ENCODE measurements around the gene GJA3.
A peak's percentile ranks its signal among the peaks of the same experiment; 100 is the strongest.

Gene GJA3

DNA sequence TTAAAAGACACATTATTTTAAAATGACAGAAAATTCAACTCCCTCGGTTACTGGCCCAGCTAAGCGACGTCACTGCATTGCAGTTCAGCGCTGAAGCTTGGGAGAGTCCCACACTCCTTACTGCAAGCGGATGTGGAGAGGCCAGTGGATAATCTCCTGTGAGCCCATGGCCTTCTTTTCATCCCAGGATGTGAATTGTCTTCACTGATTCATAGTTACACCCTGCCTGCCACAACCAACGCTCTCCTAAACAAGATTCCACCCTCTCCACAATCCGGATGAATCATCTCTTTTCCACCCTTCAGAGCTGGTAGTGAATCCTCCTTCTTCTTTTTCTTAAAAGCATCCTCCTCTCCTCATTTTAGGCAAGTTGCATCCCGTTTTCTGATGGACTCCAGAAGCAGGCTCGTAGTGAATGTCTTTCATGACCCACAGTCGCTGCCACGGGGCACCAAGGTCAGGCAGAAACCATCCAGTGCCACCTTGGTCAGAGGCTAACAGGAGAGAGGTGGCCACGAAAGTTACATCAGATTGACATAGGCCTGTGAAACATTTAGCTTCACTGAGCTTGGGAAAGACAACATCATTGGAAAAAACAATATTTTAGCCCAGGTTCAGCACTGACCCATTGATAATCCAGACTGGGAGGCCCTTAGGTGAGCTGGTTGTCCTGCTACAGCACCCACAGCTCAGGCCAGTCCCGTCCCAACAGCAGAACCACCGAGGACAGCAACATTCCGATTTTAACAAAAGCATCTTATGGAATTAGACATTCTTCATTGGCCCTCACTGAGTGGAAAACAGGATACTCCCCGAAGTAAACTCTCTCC is 29.8 kb upstream of the GJA3 start:
- TF ChIP-seq, protein P1, sequence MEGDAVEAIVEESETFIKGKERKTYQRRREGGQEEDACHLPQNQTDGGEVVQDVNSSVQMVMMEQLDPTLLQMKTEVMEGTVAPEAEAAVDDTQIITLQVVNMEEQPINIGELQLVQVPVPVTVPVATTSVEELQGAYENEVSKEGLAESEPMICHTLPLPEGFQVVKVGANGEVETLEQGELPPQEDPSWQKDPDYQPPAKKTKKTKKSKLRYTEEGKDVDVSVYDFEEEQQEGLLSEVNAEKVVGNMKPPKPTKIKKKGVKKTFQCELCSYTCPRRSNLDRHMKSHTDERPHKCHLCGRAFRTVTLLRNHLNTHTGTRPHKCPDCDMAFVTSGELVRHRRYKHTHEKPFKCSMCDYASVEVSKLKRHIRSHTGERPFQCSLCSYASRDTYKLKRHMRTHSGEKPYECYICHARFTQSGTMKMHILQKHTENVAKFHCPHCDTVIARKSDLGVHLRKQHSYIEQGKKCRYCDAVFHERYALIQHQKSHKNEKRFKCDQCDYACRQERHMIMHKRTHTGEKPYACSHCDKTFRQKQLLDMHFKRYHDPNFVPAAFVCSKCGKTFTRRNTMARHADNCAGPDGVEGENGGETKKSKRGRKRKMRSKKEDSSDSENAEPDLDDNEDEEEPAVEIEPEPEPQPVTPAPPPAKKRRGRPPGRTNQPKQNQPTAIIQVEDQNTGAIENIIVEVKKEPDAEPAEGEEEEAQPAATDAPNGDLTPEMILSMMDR (IDR thresholded peaks at IDR 0.05; ENCODE audit: low read depth, low read length, missing control alignments): no peak
- peak; percentile 16 for DNase-seq (ENCODE audit: extremely low read depth, low read depth)
- no peak overlapping the region for H3K4me3 ChIP-seq (replicated peaks; ENCODE audit: low read depth, low read length)

DNA sequence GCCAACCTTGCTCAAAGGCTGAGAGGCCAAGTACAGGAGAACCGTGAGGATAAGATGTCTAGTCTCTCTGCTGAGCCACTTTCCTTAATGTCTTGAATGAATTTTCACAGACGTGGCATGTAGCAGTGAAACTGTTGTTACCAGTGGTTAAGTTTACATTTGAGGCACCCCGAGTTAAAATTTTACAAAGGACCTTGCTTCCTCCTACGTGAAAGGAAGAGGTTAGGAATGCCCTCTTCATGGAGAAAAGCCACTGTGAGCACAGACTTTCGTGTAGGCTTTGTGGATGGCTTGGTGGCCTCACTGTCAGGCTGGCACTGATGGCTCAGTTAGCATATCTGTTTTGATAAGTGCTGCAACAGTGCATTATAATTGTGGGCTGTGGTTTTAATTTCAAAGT is 29.2 kb upstream of the GJA3 start:
- DNase-seq (ENCODE audit: extremely low read depth, low read depth): no peak
- no peak overlapping the region for H3K4me3 ChIP-seq (replicated peaks; ENCODE audit: low read depth, low read length)
- TF ChIP-seq, protein P1 (IDR thresholded peaks at IDR 0.05; ENCODE audit: low read depth, low read length, missing control alignments): no peak

DNA sequence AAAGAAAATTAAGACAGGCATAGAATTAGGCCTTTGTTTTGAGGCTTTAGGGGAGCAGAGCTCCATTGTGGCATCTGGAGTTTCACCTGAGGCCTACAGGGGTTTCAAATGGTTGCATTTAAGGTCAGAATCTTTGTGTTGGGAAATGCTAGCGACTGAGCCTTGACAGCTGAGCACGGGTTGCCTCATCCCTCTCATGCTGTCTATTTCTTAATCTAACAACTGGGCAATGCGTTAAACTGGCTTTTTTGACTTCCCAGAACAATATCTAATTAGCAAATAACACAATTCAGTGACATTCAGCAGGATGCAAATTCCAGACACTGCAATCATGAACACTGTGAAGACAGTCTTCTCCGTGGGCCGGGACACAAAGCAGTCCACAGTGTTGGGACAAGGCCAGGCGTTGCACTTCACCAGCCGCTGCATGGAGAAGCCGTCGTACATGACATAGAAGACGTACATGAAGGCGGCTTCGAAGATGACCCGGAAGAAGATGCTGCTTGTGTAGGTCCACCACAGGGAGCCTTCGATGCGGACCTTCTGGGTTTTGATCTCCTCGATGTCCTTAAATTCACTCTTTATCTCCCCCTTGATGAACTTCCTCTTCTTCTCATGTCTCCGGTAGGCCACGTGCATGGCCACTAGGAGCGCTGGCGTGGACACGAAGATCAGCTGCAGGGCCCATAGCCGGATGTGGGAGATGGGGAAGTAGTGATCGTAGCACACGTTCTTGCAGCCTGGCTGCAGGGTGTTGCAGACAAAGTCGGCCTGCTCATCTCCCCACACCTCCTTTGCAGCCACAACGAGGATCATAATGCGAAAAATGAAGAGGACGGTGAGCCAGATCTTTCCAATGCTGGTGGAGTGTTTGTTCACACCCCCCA is 28.1 kb upstream of the GJA3 start:
- TF ChIP-seq, protein P1 (IDR thresholded peaks at IDR 0.05; ENCODE audit: low read depth, low read length, missing control alignments): no peak
- DNase-seq (ENCODE audit: extremely low read depth, low read depth): no peak
- no peak overlapping the region for H3K4me3 ChIP-seq (replicated peaks; ENCODE audit: low read depth, low read length)

DNA sequence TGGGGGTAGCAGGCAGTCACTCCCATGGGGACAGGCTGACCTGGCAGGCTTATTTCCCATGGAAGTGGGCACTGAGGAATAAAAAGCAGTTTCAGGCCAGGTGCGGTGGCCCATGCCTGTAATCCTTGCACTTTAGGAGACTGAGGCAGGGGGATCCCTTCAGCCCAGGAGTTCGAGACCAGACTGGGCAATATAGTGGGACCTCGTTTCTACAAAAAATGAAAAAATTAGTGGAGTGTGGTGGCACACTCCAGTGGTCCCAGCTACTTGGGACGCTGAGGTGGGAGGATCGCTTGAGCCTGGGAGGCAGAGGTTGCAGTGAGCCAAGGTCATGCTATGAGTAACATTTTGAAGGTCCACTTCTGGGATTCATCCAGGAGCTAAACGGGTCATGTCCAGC is 25.9 kb upstream of the GJA3 start:
- TF ChIP-seq, protein P1 (IDR thresholded peaks at IDR 0.05; ENCODE audit: low read depth, low read length, missing control alignments): no peak
- DNase-seq (ENCODE audit: extremely low read depth, low read depth): no peak

DNA sequence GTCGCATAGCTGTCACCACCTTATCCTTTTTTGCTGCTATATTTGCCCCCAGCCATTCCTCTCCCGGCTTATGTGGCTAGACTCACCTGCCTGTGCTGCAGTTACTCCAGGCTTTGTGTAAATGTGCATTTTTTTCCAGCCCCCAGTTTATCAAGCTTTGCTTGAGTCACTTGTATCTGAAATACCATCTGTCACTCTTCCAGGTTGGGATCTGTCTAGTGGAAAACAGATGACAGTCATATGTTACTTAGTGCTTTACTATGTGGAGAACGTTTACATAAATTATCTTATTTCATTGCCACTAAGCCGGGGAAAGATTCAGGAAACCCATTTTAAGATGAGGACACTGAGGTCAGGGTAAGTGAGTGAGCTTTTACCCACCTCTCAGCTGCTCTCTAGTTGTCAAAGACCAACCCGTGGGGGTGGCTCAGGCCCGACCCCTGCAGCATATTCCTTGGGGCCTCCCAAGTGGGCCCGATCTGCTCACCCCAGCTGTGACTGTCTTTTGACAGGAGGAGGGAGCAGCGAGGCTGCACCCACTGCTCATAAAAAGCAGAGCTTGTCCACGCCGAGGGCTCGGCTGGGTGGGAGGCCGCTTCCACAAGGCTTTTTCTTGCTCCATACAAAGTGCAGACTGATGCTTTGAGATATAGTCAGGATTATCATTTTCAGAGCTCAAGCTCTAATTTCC is 24.7 kb upstream of the GJA3 start:
- no peak for DNase-seq (ENCODE audit: extremely low read depth, low read depth)
- TF ChIP-seq, protein P1 (IDR thresholded peaks at IDR 0.05; ENCODE audit: low read depth, low read length, missing control alignments): no peak
- no peak overlapping the region for H3K4me3 ChIP-seq (replicated peaks; ENCODE audit: low read depth, low read length)

More for the DNA sequence above, 25.9 kb upstream of the GJA3 start:
- no peak overlapping the region for H3K4me3 ChIP-seq (replicated peaks; ENCODE audit: low read depth, low read length)

DNA sequence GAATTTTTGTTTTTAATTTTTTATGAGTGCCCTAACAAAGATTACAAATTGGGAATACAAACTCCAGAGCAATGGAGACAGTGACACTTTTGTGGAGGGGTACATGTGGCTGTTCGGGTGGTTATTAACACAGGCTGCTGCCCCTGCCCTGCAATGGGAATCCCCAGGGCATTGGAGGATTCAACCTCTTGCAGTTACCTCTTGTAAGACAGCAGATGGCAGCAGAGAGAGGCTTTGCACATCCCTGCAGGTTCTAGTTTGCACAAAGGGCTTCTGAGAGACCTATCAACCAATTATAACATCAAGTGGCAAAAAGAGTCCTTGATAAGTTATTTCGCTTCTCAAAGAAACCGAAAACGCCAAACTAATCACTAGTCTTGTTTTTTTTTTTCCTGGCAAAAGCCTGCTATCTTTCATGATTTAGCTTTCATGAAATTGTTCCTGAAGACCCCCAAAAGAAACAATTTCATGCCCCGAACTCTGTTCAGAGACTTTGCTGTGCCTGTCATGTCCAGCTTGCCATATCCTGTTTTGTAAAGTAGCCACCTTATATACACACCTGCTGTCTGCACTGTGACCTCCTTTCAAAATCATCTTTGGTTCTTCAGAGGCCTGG is 21.5 kb upstream of the GJA3 start:
- H3K4me3 ChIP-seq (replicated peaks; ENCODE audit: low read depth, low read length): no peak overlapping the region
- TF ChIP-seq, protein P1 (IDR thresholded peaks at IDR 0.05; ENCODE audit: low read depth, low read length, missing control alignments): peak; percentile 85
- DNase-seq (ENCODE audit: extremely low read depth, low read depth): peak; percentile 36

Data from HFF-Myc (cell line).